HepG2 (cell line): ENCODE results near the gene DZANK1. TPM values are rescaled to one million over a fixed set of nuclear protein-coding genes. Genes with fewer than 3 reads are reported as not detected.
A peak's percentile ranks its signal among the peaks of the same experiment; 100 is the strongest.

ENCODE experiments used
- CEBPB ChIP-seq: IDR thresholded peaks from 2 replicates; pipeline ENCODE4 v1.6.1; 2011; ENCODE audit warnings: low read depth, low read length, improper control_type of control experiment, borderline replicate concordance
- FLYWCH1 ChIP-seq: sonication (generic); formaldehyde crosslinking; IDR thresholded peaks from 2 replicates; pipeline ENCODE4 v1.8.1; 2023; ENCODE audit warnings: mild to moderate bottlenecking, missing genetic modification reagents
- HMGXB3 ChIP-seq: sonication (generic); formaldehyde crosslinking; IDR thresholded peaks from 2 replicates; pipeline ENCODE4 v1.4.0; 2020; ENCODE audit warnings: missing genetic modification reagents, borderline replicate concordance
- HNRNPH1 ChIP-seq: fragments of 200-400 bp; formaldehyde crosslinking; optimal IDR thresholded peaks from 2 replicates; pipeline ENCODE3; 2017; ENCODE audit warnings: mild to moderate bottlenecking, low read depth, low read length
- RCOR2 ChIP-seq: IDR thresholded peaks from 2 replicates; pipeline ENCODE4 v1.6.1; 2016; ENCODE audit warnings: missing biosample characterization, missing genetic modification reagents
- REXO4 ChIP-seq: sonication (generic); formaldehyde crosslinking; IDR thresholded peaks from 2 replicates; pipeline ENCODE4 v1.8.0; 2022; ENCODE audit warnings: missing genetic modification reagents, mild to moderate bottlenecking, borderline replicate concordance
- SNAPC2 ChIP-seq: sonication (generic); formaldehyde crosslinking; IDR thresholded peaks from 2 replicates; pipeline ENCODE4 v1.8.1; 2022; ENCODE audit warnings: mild to moderate bottlenecking, missing genetic modification reagents
- SOX6 ChIP-seq, 2 experiments: fragments of 450-650 bp in 1 of 2; sonication (generic) in 1 of 2; formaldehyde crosslinking in 1 of 2; IDR thresholded peaks; 2 replicates each; pipeline versions ENCODE4 v1.4.0 to v1.6.1; 2017 to 2020; ENCODE audit warnings: antibody characterized with exemption in 1 of 2, mild to moderate bottlenecking in 1 of 2, missing genetic modification reagents in 1 of 2
- TBX2 ChIP-seq: sonication (generic); formaldehyde crosslinking; IDR thresholded peaks from 2 replicates; pipeline ENCODE4 v1.5.0; 2020; ENCODE audit warnings: missing genetic modification reagents, mild to moderate bottlenecking, borderline replicate concordance
- ZBTB26 ChIP-seq: IDR thresholded peaks from 2 replicates; pipeline ENCODE4 v1.6.1; 2016; ENCODE audit warnings: missing compliant biosample characterization, missing genetic modification reagents, borderline replicate concordance
- ZBTB39 ChIP-seq: sonication (generic); formaldehyde crosslinking; IDR thresholded peaks from 2 replicates; pipeline ENCODE4 v1.5.0; 2020; ENCODE audit warnings: missing genetic modification reagents
- ZNF546 ChIP-seq: sonication (generic); formaldehyde crosslinking; conservative IDR thresholded peaks from 2 replicates; pipeline ENCODE4 v1.8.1; 2023; ENCODE audit warnings: mild to moderate bottlenecking, missing genetic modification reagents
- ZNF569 ChIP-seq: sonication (generic); formaldehyde crosslinking; IDR thresholded peaks from 2 replicates; pipeline ENCODE4 v1.5.0; 2020; ENCODE audit warnings: mild to moderate bottlenecking, missing genetic modification reagents, moderate library complexity, borderline replicate concordance
- ZNF619 ChIP-seq: sonication (generic); formaldehyde crosslinking; IDR thresholded peaks from 2 replicates; pipeline ENCODE4 v1.4.0; 2020; ENCODE audit warnings: mild to moderate bottlenecking, missing genetic modification reagents
- polyA plus RNA-seq, 8 experiments: library from polyadenylated mRNA; depleted of rRNA in 3 of 8; stranded (reverse) in 7 of 8; unstranded in 1 of 8; fragments of >200 nt; fragmentation: Illumina TruSeq in 4 of 8; extraction: Trizol in 4 of 8; gene quantifications; 2 replicates each; pipeline versions ENCODE4 v1.2.1 to v1.2.3, GENCODE V29; 2011 to 2016; ENCODE audit warnings: low read depth in 4 of 8, missing spikeins in 1 of 8, mixed read lengths in 1 of 8; ENCODE audit not compliant: insufficient read depth in 1 of 8
- total RNA-seq, 5 experiments: library from RNA; depleted of rRNA; stranded (reverse); fragments of >200 nt; fragmentation: Illumina TruSeq; extraction: Trizol; gene quantifications; 2 replicates each; pipeline ENCODE4 v1.2.3, GENCODE V29; 2016; ENCODE audit warnings: low read depth in 1 of 5
- TF ChIP-seq, protein P1 (sequence below): sonication (generic); formaldehyde crosslinking; IDR thresholded peaks from 2 replicates; pipeline ENCODE4 v1.8.1; 2023; ENCODE audit warnings: missing genetic modification reagents, mild to moderate bottlenecking, borderline replicate concordance
- TF ChIP-seq, protein P2 (sequence below): sonication (generic); formaldehyde crosslinking; IDR thresholded peaks from 2 replicates; pipeline ENCODE4 v1.8.1; 2022; ENCODE audit warnings: low read depth, mild to moderate bottlenecking, missing genetic modification reagents

DZANK1 gene
- total and polyA plus RNA-seq, 2 of the 13 experiments (the other 11 are each of a cell fraction or from before 2014, with no cell fraction given), result 1.6 to 3.2 TPM

- TF ChIP-seq HNRNPH1, result no peak
- TF ChIP-seq ZNF546 (CRISPR knock-in tag), result no peak; the same call in 1 of the 2 replicates
- TF ChIP-seq TBX2, result peak; percentile 94
- TF ChIP-seq REXO4, result no peak
- TF ChIP-seq, protein P1, sequence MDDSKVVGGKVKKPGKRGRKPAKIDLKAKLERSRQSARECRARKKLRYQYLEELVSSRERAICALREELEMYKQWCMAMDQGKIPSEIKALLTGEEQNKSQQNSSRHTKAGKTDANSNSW (CRISPR knock-in tag), result 0 out of 2 replicates have a peak, but pooled peaks have one; percentile 76
- peak; percentile 47; the same call in 1 of the 2 replicates for TF ChIP-seq ZBTB39 (CRISPR knock-in tag)
- TF ChIP-seq SOX6 (IDR thresholded peaks at IDR 0.05), result no peak
- peak; percentile 81 for TF ChIP-seq SOX6 (CRISPR knock-in tag; IDR thresholded peaks at IDR 0.05)
- 0 out of 2 replicates have a peak, but pooled peaks have one; percentile 35 for TF ChIP-seq RCOR2 (CRISPR knock-in tag)
- peak; percentile 81; the same call in 1 of the 2 replicates for TF ChIP-seq SNAPC2
- TF ChIP-seq ZNF619, result peak; percentile 92
- TF ChIP-seq, protein P2, sequence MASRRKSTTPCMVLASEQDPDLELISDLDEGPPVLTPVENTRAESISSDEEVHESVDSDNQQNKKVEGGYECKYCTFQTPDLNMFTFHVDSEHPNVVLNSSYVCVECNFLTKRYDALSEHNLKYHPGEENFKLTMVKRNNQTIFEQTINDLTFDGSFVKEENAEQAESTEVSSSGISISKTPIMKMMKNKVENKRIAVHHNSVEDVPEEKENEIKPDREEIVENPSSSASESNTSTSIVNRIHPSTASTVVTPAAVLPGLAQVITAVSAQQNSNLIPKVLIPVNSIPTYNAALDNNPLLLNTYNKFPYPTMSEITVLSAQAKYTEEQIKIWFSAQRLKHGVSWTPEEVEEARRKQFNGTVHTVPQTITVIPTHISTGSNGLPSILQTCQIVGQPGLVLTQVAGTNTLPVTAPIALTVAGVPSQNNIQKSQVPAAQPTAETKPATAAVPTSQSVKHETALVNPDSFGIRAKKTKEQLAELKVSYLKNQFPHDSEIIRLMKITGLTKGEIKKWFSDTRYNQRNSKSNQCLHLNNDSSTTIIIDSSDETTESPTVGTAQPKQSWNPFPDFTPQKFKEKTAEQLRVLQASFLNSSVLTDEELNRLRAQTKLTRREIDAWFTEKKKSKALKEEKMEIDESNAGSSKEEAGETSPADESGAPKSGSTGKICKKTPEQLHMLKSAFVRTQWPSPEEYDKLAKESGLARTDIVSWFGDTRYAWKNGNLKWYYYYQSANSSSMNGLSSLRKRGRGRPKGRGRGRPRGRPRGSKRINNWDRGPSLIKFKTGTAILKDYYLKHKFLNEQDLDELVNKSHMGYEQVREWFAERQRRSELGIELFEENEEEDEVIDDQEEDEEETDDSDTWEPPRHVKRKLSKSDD, result peak; percentile 85
- no peak for TF ChIP-seq CEBPB
- peak; percentile 88 for TF ChIP-seq ZBTB26 (CRISPR knock-in tag)
- no peak for TF ChIP-seq ZNF569 (CRISPR knock-in tag)
- no peak for TF ChIP-seq FLYWCH1 (CRISPR knock-in tag)
- peak; percentile 96 for TF ChIP-seq HMGXB3 (CRISPR knock-in tag)
These were observed 30.1 kb upstream of the DZANK1 start, which contains the start of gene RBBP9 (continued) for GRCh38 chr20:18496740-18497592.
